SK-N-MC (cell line): ENCODE results near the gene THTPA.

Experiments used
- EZH2 ChIP-seq: fragments of 200-600 bp; sonication (generic); IDR thresholded peaks from one replicate; pipeline ENCODE4 v1.6.1; 2017; ENCODE audit warnings: antibody characterized with exemption
- FOXP2 ChIP-seq: optimal IDR thresholded peaks from 2 replicates; pipeline ENCODE3; 2011; ENCODE audit warnings: mild to moderate bottlenecking, moderate library complexity; ENCODE audit not compliant: insufficient read depth; ENCODE audit errors: extremely low read length, control extremely low read depth
- POLR2AphosphoS5 ChIP-seq: IDR thresholded peaks from 2 replicates; pipeline ENCODE4 v1.6.1; 2012; ENCODE audit warnings: mild to moderate bottlenecking, low read depth, low read length, borderline replicate concordance

GRCh38 chr14:23567186-23568020 lies 11.3 kb downstream of the THTPA start, which contains the start of gene AP1G2:
- TF ChIP-seq EZH2: no peak
- TF ChIP-seq POLR2AphosphoS5: peak; percentile 77
- TF ChIP-seq FOXP2: no peak
